ENCODE measurements around the gene RPEL1. TPM values are rescaled to one million over a fixed set of nuclear protein-coding genes. Genes with fewer than 3 reads are reported as not detected.
"Not testable (repeated sequence)": the region's sequence is repeated elsewhere in the genome, so short reads cannot be mapped to it uniquely, and the experiment has no call there.

The RPEL1 gene
- total and polyA plus RNA-seq, 2 of the 8 experiments (the other 6 are each of a cell fraction or from before 2014, with no cell fraction given) = 0.12 TPM; not detected in 1

DNA sequence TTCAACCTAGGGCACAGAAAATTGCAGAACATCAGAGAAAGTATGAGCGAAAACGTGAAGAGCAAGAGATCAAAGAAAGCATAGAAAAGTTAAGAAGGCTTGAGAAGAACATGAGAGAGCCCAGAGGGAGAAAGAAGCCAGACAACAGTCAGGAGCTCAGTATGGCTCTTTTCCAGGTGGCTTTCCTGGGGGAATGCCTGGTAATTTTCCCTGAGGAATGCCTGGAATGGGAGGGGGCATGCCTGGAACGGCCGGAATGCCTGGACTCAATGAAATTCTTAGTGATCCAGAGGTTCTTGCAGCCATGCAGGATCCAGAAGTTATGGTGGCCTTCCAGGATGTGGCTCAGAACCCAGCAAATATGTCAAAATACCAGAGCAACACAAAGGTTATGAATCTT, 29.3 kb upstream of the RPEL1 start:
- FAIRE-seq; H3K4ac ChIP-seq (replicated peaks; ENCODE audit: insufficient read length, low read depth, low read length); H4K91ac ChIP-seq (replicated peaks; ENCODE audit: insufficient read length, low read length); H2BK15ac ChIP-seq (ENCODE audit: low read length); H2BK120ac ChIP-seq (replicated peaks; ENCODE audit: low read depth, low read length); H3K27me3 ChIP-seq (replicated peaks in 1 of 4; ENCODE audit: control insufficient read depth in 3 of 4, extremely low read depth in 1 of 4, insufficient read depth in 3 of 4, low read length in 3 of 4); H3K4me3 ChIP-seq (ENCODE audit: extremely low read depth in 1 of 4, insufficient read depth in 2 of 4, low read depth in 3 of 4, low read length in 4 of 4); H3K23me2 ChIP-seq (ENCODE audit: low read depth, low read length); H4K5ac ChIP-seq (ENCODE audit: insufficient read length, low read depth, low read length); H3K9me3 ChIP-seq (ENCODE audit: insufficient read depth in 2 of 2, low read depth in 1 of 2, low read length in 1 of 2); H3K56ac ChIP-seq (replicated peaks; ENCODE audit: insufficient read length, low read depth, low read length); H3K27ac ChIP-seq (ENCODE audit: low read depth, low read length); H3K9ac ChIP-seq (replicated peaks in 1 of 4; ENCODE audit: extremely low read depth in 1 of 4, low read depth in 3 of 4, low read length in 3 of 4); H3K4me1 ChIP-seq (replicated peaks in 1 of 4; ENCODE audit: control insufficient read depth in 3 of 4, insufficient read depth in 4 of 4, low read length in 3 of 4); H2AK5ac ChIP-seq (ENCODE audit: low read depth, low read length); H4K8ac ChIP-seq (ENCODE audit: extremely low read depth, insufficient read depth, low read length); H3K36me3 ChIP-seq (ENCODE audit: control insufficient read depth in 2 of 4, insufficient read depth in 4 of 4, low read length in 3 of 4); H4K20me1 ChIP-seq (replicated peaks in 1 of 2; ENCODE audit: control insufficient read depth in 1 of 2, insufficient read depth in 2 of 2, low read length in 2 of 2); H3K23ac ChIP-seq (ENCODE audit: insufficient read length); H3K4me2 ChIP-seq (ENCODE audit: insufficient read depth in 1 of 2, low read depth in 2 of 2, low read length in 2 of 2); H3K79me2 ChIP-seq (ENCODE audit: control insufficient read depth in 1 of 2, insufficient read depth in 2 of 2, low read length in 2 of 2); DNase-seq (ENCODE audit: low read depth in 1 of 2, low spot score in 2 of 2); H3K18ac ChIP-seq (ENCODE audit: extremely low read depth, low read length); H2BK20ac ChIP-seq (ENCODE audit: low read length); H3K79me1 ChIP-seq (ENCODE audit: low read depth, low read length); H3K14ac ChIP-seq (ENCODE audit: insufficient read length): not testable (repeated sequence)
- Histone ChIP-seq H2BK5ac (ENCODE audit: low read depth, low read length) (0 out of 2 replicates have a peak overlapping the region, but pooled peaks have one; percentile 48), H2AFZ (ENCODE audit: low read length) (peak overlapping the region; percentile 62; the same call in 1 of the 2 replicates), H2BK12ac (ENCODE audit: low read depth, low read length) (peak overlapping the region; percentile 35; the same call in 1 of the 2 replicates)
- POLR2A ChIA-PET (ENCODE audit: partially characterized antibody) = interaction anchor here (0.6 to 2.9 kb wide), 4 partner anchors 13 to 24 kb away, joined by 3 to 15 read pairs (median 4); partner anchors contain the start of gene NT5C2
- peak; percentile 89 for TF ChIP-seq TEAD4 (IDR thresholded peaks at IDR 0.05; ENCODE audit: low read depth, low read length)
- WGBS, 2 experiments (ENCODE audit: extremely low coverage in 1 of 2, insufficient coverage in 1 of 2, insufficient read length in 1 of 2, insufficient replicate concordance in 2 of 2, low coverage in 1 of 2, low lambda C conversion rate in 2 of 2, missing lambda C conversion rate in 1 of 2) = 70% methylated on average over 4 of the region's 4 CpGs; no CpG with 5 or more reads in 1 of the 2 experiments
- CTCF ChIA-PET (ENCODE audit: partially characterized antibody) = interaction anchor here (0.9 to 2.1 kb wide), 2 partner anchors 23 to 24 kb away, joined by 4 to 6 read pairs; no protein-coding TSS in a partner anchor
